GM21529 (cell line): Measurements from ENCODE around the gene SIL1.
"Not testable (repeated sequence)": the region's sequence is repeated elsewhere in the genome, so short reads cannot be mapped to it uniquely, and the experiment has no call there.

Experiments
- ATAC-seq: cut with Tn5 transposase; IDR thresholded peaks from one replicate; pipeline ENCODE4 v1.9.1; 2021; ENCODE audit not compliant: unreplicated experiment

SIL1 gene

GRCh38 chr5:139205124-139205523 lies 7.0 kb upstream of the SIL1 start:
- no peak for ATAC-seq

- ATAC-seq: no peak
Observed at GRCh38 chr5:139204196-139204595, 6.0 kb upstream of the SIL1 start.

- no peak for ATAC-seq
Observed at GRCh38 chr5:139199321-139199720, 1.2 kb upstream of the SIL1 start.

- no peak for ATAC-seq
Observed at GRCh38 chr5:139196296-139196956, 1.7 kb downstream of the SIL1 start.

- no peak for ATAC-seq
Observed at GRCh38 chr5:139194486-139194885, 3.7 kb downstream of the SIL1 start.

- no peak for ATAC-seq
Observed at GRCh38 chr5:139193928-139194327, 4.2 kb downstream of the SIL1 start.

GRCh38 chr5:139192906-139193305 lies 5.3 kb downstream of the SIL1 start:
- not testable (repeated sequence) for ATAC-seq

- not testable (repeated sequence) for ATAC-seq
Observed at GRCh38 chr5:139191954-139192353, 6.2 kb downstream of the SIL1 start.

GRCh38 chr5:139190125-139190524 lies 8.0 kb downstream of the SIL1 start:
- ATAC-seq: no peak

GRCh38 chr5:139188558-139189270 lies 9.5 kb downstream of the SIL1 start:
- no peak for ATAC-seq

- ATAC-seq: no peak
Observed at GRCh38 chr5:139186752-139187326, 11.3 kb downstream of the SIL1 start.

GRCh38 chr5:139186261-139186660 lies 11.9 kb downstream of the SIL1 start:
- ATAC-seq: no peak

- no peak for ATAC-seq
Observed at GRCh38 chr5:139185589-139185988, 12.6 kb downstream of the SIL1 start.

- no peak for ATAC-seq
Observed at GRCh38 chr5:139183502-139183901, 14.7 kb downstream of the SIL1 start.

- no peak for ATAC-seq
Observed at GRCh38 chr5:139182528-139183296, 15.5 kb downstream of the SIL1 start.

GRCh38 chr5:139181835-139182452 lies 16.2 kb downstream of the SIL1 start:
- ATAC-seq: no peak

- no peak for ATAC-seq
Observed at GRCh38 chr5:139181322-139181730, 16.8 kb downstream of the SIL1 start.

GRCh38 chr5:139180850-139181249 lies 17.3 kb downstream of the SIL1 start:
- no peak for ATAC-seq

- ATAC-seq: not testable (repeated sequence)
Observed at GRCh38 chr5:139179778-139180513, 18.2 kb downstream of the SIL1 start.

- no peak for ATAC-seq
Observed at GRCh38 chr5:139178935-139179334, 19.2 kb downstream of the SIL1 start.

- no peak for ATAC-seq
Observed at GRCh38 chr5:139178589-139178917, 19.6 kb downstream of the SIL1 start.
